Left colon (tissue), 2 donors: ENCODE results near the gene PRAMEF33. TPM values are rescaled to one million over a fixed set of nuclear protein-coding genes. Genes with fewer than 3 reads are reported as not detected.
"Not testable (repeated sequence)": the region's sequence is repeated elsewhere in the genome, so short reads cannot be mapped to it uniquely, and the experiment has no call there.

ENCODE experiments used
- ATAC-seq: fragments of 200-7000 bp; cut with Tn5 transposase; one replicate; pipeline ENCODE4 v1.9.1; 2020; ENCODE audit warnings: mild to moderate bottlenecking, moderate library complexity
- DNase-seq, 2 donors: peaks; one replicate each; pipeline ENCODE4 v3.0.0-alpha.2; 2020
- intact Hi-C, 2 donors: fragments of 100-400 bp; cut with DNase I in 1 of 2; cut with micrococcal nuclease in 1 of 2; formaldehyde crosslinking; loops; one replicate each; pipeline versions ENCODE4 v1.11.2 to v1.14.0; 2022; cut with DNase I, micrococcal nuclease
- long read RNA-seq: library from polyadenylated mRNA; unstranded; transcript quantifications from one replicate; pipeline ENCODE4 v2.0.0, GENCODE V29; 2021
- total RNA-seq, 2 donors: library from RNA; stranded (reverse); fragmentation: NEBNext Ultra II Directional; extraction: Animal tissue kit (Norgen Biotek cat#: 25700); gene quantifications; one replicate each; pipeline ENCODE4 v1.2.1, GENCODE V29; 2021
- donor health status: DM: no; HTN: no; CAD: no.
- donor health status: DM: yes; HTN: yes; CAD: no.

PRAMEF33 gene
- total RNA-seq, result not detected
- long read RNA-seq, result 0 reads

GRCh38 chr1:13303239-13303638, at the start of gene PRAMEF33:
TSS of gene PRAMEF33 (plus strand) at chr1:13303539. CDS start at chr1:13305955, 2,416 bp downstream.
- intact Hi-C loops, DNase-seq, ATAC-seq: not testable (repeated sequence)

- intact Hi-C loops, DNase-seq, ATAC-seq: not testable (repeated sequence)
Observed at GRCh38 chr1:13253898-13254297, 49.4 kb upstream of the PRAMEF33 start, which contains the start of gene PRAMEF5. TSS of gene PRAMEF5 (plus strand) at chr1:13254198. CDS start at chr1:13259269, 5,071 bp downstream.

- DNase-seq, ATAC-seq, intact Hi-C loops: not testable (repeated sequence)
Observed at GRCh38 chr1:13265124-13265523, 38.2 kb upstream of the PRAMEF33 start.

- intact Hi-C loops, DNase-seq, ATAC-seq: not testable (repeated sequence)
Observed at GRCh38 chr1:13277016-13277415, 26.3 kb upstream of the PRAMEF33 start.

- ATAC-seq, intact Hi-C loops, DNase-seq: not testable (repeated sequence)
Observed at GRCh38 chr1:13279617-13280016, 23.7 kb upstream of the PRAMEF33 start.

GRCh38 chr1:13285037-13285436, 18.3 kb upstream of the PRAMEF33 start, which contains the start of gene PRAMEF8:
TSS of gene PRAMEF8 (minus strand) at chr1:13285137. CDS start at chr1:13284091, 1,046 bp downstream.
- ATAC-seq, DNase-seq, intact Hi-C loops: not testable (repeated sequence)

GRCh38 chr1:13289030-13289429, 14.3 kb upstream of the PRAMEF33 start:
- ATAC-seq, intact Hi-C loops: not testable (repeated sequence)

GRCh38 chr1:13297216-13297931, 6.0 kb upstream of the PRAMEF33 start:
- ATAC-seq, intact Hi-C loops: not testable (repeated sequence)

More at GRCh38 chr1:13289030-13289429, 14.3 kb upstream of the PRAMEF33 start:
- not testable (repeated sequence) for DNase-seq

GRCh38 chr1:13298699-13299098, 4.6 kb upstream of the PRAMEF33 start:
- DNase-seq, ATAC-seq, intact Hi-C loops: not testable (repeated sequence)

More at GRCh38 chr1:13297216-13297931, 6.0 kb upstream of the PRAMEF33 start:
- not testable (repeated sequence) for DNase-seq

GRCh38 chr1:13302197-13302596, 1.1 kb upstream of the PRAMEF33 start:
- intact Hi-C loops, DNase-seq, ATAC-seq: not testable (repeated sequence)

GRCh38 chr1:13315281-13315680, 11.9 kb downstream of the PRAMEF33 start, which contains the start of gene PRAMEF15:
TSS of gene PRAMEF15 (plus strand) at chr1:13315581. CDS start at chr1:13318408, 2,827 bp downstream.
- ATAC-seq, DNase-seq, intact Hi-C loops: not testable (repeated sequence)

- ATAC-seq, intact Hi-C loops, DNase-seq: not testable (repeated sequence)
Observed at GRCh38 chr1:13342496-13342895, 39.2 kb downstream of the PRAMEF33 start.

- intact Hi-C loops, DNase-seq, ATAC-seq: not testable (repeated sequence)
Observed at GRCh38 chr1:13347034-13347433, 43.7 kb downstream of the PRAMEF33 start, which contains the start of gene PRAMEF14. TSS of gene PRAMEF14 (minus strand) at chr1:13347134. CDS start at chr1:13345314, 1,820 bp downstream.

GRCh38 chr1:13353476-13353875, 50.1 kb downstream of the PRAMEF33 start:
- ATAC-seq, intact Hi-C loops: not testable (repeated sequence)
- DNase-seq, result peak in 1 of 2 donors; percentile 5

GRCh38 chr1:13354475-13354874, 51.1 kb downstream of the PRAMEF33 start:
- ATAC-seq, intact Hi-C loops, DNase-seq: not testable (repeated sequence)

- intact Hi-C loops, ATAC-seq: not testable (repeated sequence)
- DNase-seq, result peak in 1 of 2 donors; percentile 6
Observed at GRCh38 chr1:13356774-13357173, 53.4 kb downstream of the PRAMEF33 start.
